Sigmoid colon (tissue), 4 donors: ENCODE results near the gene TXN2.

Experiments
- CTCF ChIP-seq, 4 experiments: fragments of 450-650 bp in 3 of 4; fragments of 200-600 bp in 1 of 4; IDR thresholded peaks; one replicate each; pipeline ENCODE4 v1.5.1; 2016 to 2019; ENCODE audit warnings: antibody characterized with exemption in 4 of 4, mild to moderate bottlenecking in 3 of 4, moderate library complexity in 2 of 4
- EP300 ChIP-seq, 4 donors: sonication (generic); formaldehyde crosslinking; IDR thresholded peaks; one replicate each; pipeline ENCODE4 v1.6.1; 2017; ENCODE audit warnings: antibody characterized with exemption in 4 of 4
- POLR2A ChIP-seq, 2 donors: fragments of 450-650 bp; IDR thresholded peaks; one replicate each; pipeline ENCODE4 v1.6.1; 2016; ENCODE audit warnings: antibody characterized with exemption in 2 of 2, mild to moderate bottlenecking in 2 of 2, moderate library complexity in 2 of 2
- POLR2AphosphoS5 ChIP-seq, 4 donors: sonication (generic); formaldehyde crosslinking; IDR thresholded peaks; one replicate each; pipeline ENCODE4 v1.6.1; 2017; ENCODE audit warnings: antibody characterized with exemption in 4 of 4

DNA sequence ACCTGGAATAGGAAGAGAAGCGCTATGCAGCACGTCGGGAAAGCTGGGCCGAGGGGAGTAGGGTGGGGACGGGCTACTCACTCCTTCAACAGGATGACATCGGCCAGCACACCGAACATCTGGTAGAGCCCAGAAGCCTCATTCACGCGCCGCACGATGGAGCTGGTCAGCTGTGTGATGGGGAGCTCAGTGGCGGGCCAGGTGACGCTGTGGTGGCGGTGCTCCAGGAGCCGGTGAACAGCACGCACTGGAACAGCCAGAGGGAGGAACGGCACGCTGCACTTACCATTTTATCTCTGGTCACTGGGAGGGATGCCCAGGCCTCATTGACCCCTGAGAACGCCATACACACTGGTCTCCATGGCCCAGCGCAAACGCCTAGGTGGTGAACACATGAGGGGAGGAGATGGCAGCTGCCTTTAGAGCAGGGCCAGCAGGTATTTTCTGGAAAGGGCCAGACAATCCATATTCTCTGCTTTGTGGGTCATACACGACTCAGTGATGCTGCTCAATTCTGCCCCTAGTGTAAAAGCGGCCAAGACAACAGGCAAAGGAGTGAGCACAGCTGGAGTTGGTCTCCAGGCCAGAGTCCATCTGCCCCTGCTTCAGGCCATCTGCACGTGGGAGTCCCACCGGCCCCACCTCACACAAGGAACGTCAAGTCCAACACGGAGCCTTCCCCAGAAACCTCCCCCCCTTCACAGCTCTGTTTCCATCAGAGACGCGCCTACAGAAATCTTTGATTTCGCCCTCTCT, 16.6 kb upstream of the TXN2 start:
- TF ChIP-seq CTCF (IDR thresholded peaks at IDR 0.05) (no peak), POLR2A (IDR thresholded peaks at IDR 0.05) (no peak), EP300 (IDR thresholded peaks at IDR 0.05) (no peak), POLR2AphosphoS5 (IDR thresholded peaks at IDR 0.05) (no peak)
